HG03432 (cell line): ENCODE results near the gene TRIM67.
A peak's percentile ranks its signal among the peaks of the same experiment; 100 is the strongest.
"Not testable (repeated sequence)": the region's sequence is repeated elsewhere in the genome, so short reads cannot be mapped to it uniquely, and the experiment has no call there.

Experiments used
- ATAC-seq: cut with Tn5 transposase; IDR thresholded peaks from one replicate; pipeline ENCODE4 v1.9.1; 2021; ENCODE audit warnings: mild to moderate bottlenecking, moderate library complexity; ENCODE audit not compliant: unreplicated experiment

TRIM67 gene

GRCh38 chr1:231161667-231162296 lies at the start of gene TRIM67:
Gene TRIM67, plus strand, starts transcription at chr1:231162058. Its CDS starts 912 bp downstream, at chr1:231162970.
- peak; percentile 30 for ATAC-seq

- no peak for ATAC-seq
Observed at GRCh38 chr1:231116738-231117137, 45.1 kb upstream of the TRIM67 start.

GRCh38 chr1:231118704-231119453 lies 43.0 kb upstream of the TRIM67 start:
- ATAC-seq, result no peak

GRCh38 chr1:231121533-231121932 lies 40.3 kb upstream of the TRIM67 start:
- ATAC-seq, result no peak

GRCh38 chr1:231122143-231122542 lies 39.7 kb upstream of the TRIM67 start:
- ATAC-seq, result no peak

- no peak for ATAC-seq
Observed at GRCh38 chr1:231124746-231125145, 37.1 kb upstream of the TRIM67 start.

GRCh38 chr1:231125972-231126580 lies 35.8 kb upstream of the TRIM67 start:
- no peak for ATAC-seq

GRCh38 chr1:231127106-231127505 lies 34.8 kb upstream of the TRIM67 start:
- not testable (repeated sequence) for ATAC-seq

GRCh38 chr1:231128471-231128870 lies 33.4 kb upstream of the TRIM67 start:
- not testable (repeated sequence) for ATAC-seq

GRCh38 chr1:231130544-231130943 lies 31.3 kb upstream of the TRIM67 start:
- no peak for ATAC-seq

GRCh38 chr1:231132591-231132990 lies 29.3 kb upstream of the TRIM67 start:
- ATAC-seq, result not testable (repeated sequence)

- no peak for ATAC-seq
Observed at GRCh38 chr1:231134624-231135023, 27.2 kb upstream of the TRIM67 start.

- no peak for ATAC-seq
Observed at GRCh38 chr1:231138236-231138635, 23.6 kb upstream of the TRIM67 start.

GRCh38 chr1:231139125-231139649 lies 22.7 kb upstream of the TRIM67 start:
- no peak for ATAC-seq

- ATAC-seq, result no peak
Observed at GRCh38 chr1:231139659-231140654, 21.9 kb upstream of the TRIM67 start.

- no peak for ATAC-seq
Observed at GRCh38 chr1:231144416-231145193, 17.3 kb upstream of the TRIM67 start.

- ATAC-seq, result no peak
Observed at GRCh38 chr1:231147896-231148295, 14.0 kb upstream of the TRIM67 start.

GRCh38 chr1:231151811-231152210 lies 10.0 kb upstream of the TRIM67 start:
- ATAC-seq, result no peak

- ATAC-seq, result no peak
Observed at GRCh38 chr1:231153726-231154125, 8.1 kb upstream of the TRIM67 start.

GRCh38 chr1:231155808-231156207 lies 6.0 kb upstream of the TRIM67 start:
- ATAC-seq, result no peak
